Upper lobe of left lung (tissue), 6 donors: Measurements from ENCODE around the gene TTLL4. TPM values are rescaled to one million over a fixed set of nuclear protein-coding genes. Genes with fewer than 3 reads are reported as not detected.

Experiments used
- ATAC-seq, 2 donors: fragments of 200-7000 bp; cut with Tn5 transposase; one replicate each; pipeline ENCODE4 v1.9.1; 2022; ENCODE audit warnings: mild to moderate bottlenecking in 2 of 2, moderate library complexity in 2 of 2; ENCODE audit not compliant: low FRiP score in 2 of 2
- DNase-seq, 2 donors: peaks; one replicate each; pipeline ENCODE4 v3.0.0-alpha.2; 2019 to 2020
- H3K27ac ChIP-seq, 4 donors: fragments of 200-600 bp; sonication (generic); one replicate each; pipeline ENCODE4 v1.5.1; 2016 to 2019
- H3K27me3 ChIP-seq, 4 donors: fragments of 200-600 bp; sonication (generic); one replicate each; pipeline ENCODE4 v1.5.1; 2017 to 2019
- H3K36me3 ChIP-seq, 4 donors: fragments of 200-600 bp; sonication (generic); one replicate each; pipeline ENCODE4 v1.5.1; 2016 to 2019
- H3K4me1 ChIP-seq, 4 donors: fragments of 200-600 bp; sonication (generic); one replicate each; pipeline ENCODE4 v1.5.1; 2018 to 2019
- H3K4me3 ChIP-seq, 4 donors: fragments of 200-600 bp; sonication (generic); one replicate each; pipeline ENCODE4 v1.5.1; 2017 to 2019; ENCODE audit warnings: mild to moderate bottlenecking in 2 of 4, moderate library complexity in 1 of 4
- H3K9me3 ChIP-seq, 4 donors: fragments of 200-600 bp; sonication (generic); one replicate each; pipeline ENCODE4 v1.5.1; 2018 to 2019
- EP300 ChIP-seq, 4 donors: sonication (generic); formaldehyde crosslinking; IDR thresholded peaks; one replicate each; pipeline ENCODE4 v1.5.1; 2017; ENCODE audit warnings: antibody characterized with exemption in 4 of 4, control low read depth in 2 of 4
- POLR2A ChIP-seq, 4 donors: fragments of 450-650 bp; IDR thresholded peaks; one replicate each; pipeline ENCODE4 v1.5.1; 2016 to 2017; ENCODE audit warnings: antibody characterized with exemption in 4 of 4, mild to moderate bottlenecking in 2 of 4
- POLR2AphosphoS5 ChIP-seq, 2 donors: sonication (generic); formaldehyde crosslinking; IDR thresholded peaks; one replicate each; pipeline ENCODE4 v1.5.1; 2017; ENCODE audit warnings: antibody characterized with exemption in 2 of 2
- WGBS, 2 donors: methylation state at CpG; one replicate each; pipeline ENCODE4 v1.1.5; 2017 to 2018; 5-methylcytosine and 5-hydroxymethylcytosine counted together
- total RNA-seq, 6 donors: library from RNA; depleted of rRNA in 4 of 6; stranded (reverse); fragments of >200 nt in 4 of 6; gene quantifications; one replicate each; pipeline versions ENCODE4 v1.1.0 to v1.2.1, GENCODE V29; 2016 to 2021
- TF ChIP-seq, protein P1 (sequence below), 6 experiments: fragments of 450-650 bp in 4 of 6; fragments of 200-600 bp in 2 of 6; sonication (generic) in 2 of 6; IDR thresholded peaks; one replicate each; pipeline ENCODE4 v1.5.1; 2016 to 2019; ENCODE audit warnings: antibody characterized with exemption in 6 of 6
- donor health status: DM: no; HTN: no; CAD: no; lungs with moderate emphysema.
- donor health status: DM: no; HTN: yes; CAD: no; lungs with severe emphysema.

The TTLL4 gene
- total RNA-seq, 6 donors from 2014 or later: 21.1 to 46.1 (median 31.7) TPM

DNA sequence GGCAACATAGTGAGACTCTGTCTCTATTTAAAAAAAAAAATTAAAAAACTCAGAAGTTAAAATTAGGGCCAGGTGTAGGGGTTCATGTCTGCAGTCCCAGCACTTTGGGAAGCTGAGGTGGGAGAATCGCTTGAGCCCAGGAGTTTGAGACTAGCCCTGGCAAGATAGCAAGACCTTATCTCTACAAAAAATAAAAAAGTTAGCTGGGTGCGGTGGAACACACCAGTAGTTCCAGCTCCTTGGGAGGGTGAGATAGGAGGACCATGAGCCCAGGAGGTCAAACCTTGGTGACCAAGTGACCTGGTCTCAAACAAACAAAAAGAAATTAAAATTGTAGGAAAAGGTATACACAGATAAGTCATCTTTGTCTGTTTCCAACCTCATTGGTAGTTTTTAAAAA, 11.3 kb downstream of the TTLL4 start:
- H3K4me3 ChIP-seq: no peak overlapping the region
- H3K9me3 ChIP-seq: peaks cover 0 to 20% (median 12%) of the 10 kb centered on the region in 4 donors
- WGBS, 2 donors: 83 to 88% methylated on average over 2 of the region's 2 CpGs
- peaks cover 0 to 12% (median 3%) of the 10 kb centered on the region in 4 donors for H3K4me1 ChIP-seq
- DNase-seq: no peak
- TF ChIP-seq POLR2A (IDR thresholded peaks at IDR 0.05) (no peak), POLR2AphosphoS5 (IDR thresholded peaks at IDR 0.05) (no peak)
- no peaks in the 10 kb centered on the region for H3K27me3 ChIP-seq
- no peak overlapping the region for H3K27ac ChIP-seq
- no peaks in the 10 kb centered on the region for H3K36me3 ChIP-seq
- no peak for ATAC-seq

DNA sequence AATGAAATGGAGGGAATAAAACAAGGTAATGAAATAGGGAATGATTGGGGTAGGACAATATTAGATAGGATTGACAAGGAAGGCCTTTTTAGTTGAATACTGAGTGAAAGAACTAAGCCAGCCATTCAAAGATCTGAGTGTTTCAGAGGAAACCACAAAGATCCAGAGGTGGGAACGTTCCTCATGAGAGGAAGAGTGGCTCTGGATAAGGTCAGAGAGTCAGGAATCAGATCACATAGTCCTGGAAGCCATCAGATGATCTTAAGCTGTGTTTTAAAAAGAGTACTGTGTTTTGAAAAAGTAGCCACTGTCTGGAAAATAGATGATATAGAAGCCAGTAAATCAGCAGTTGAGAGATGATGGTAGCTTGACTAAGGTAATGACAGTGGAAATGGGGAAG, 11.8 kb downstream of the TTLL4 start:
- peaks cover 0 to 7% (median 2%) of the 10 kb centered on the region in 4 donors for H3K4me1 ChIP-seq
- DNase-seq (no peak), ATAC-seq (no peak)
- no peak overlapping the region for H3K27ac ChIP-seq
- 42 to 71% methylated on average over 1 of the region's 1 CpG for WGBS, 2 donors
- TF ChIP-seq, protein P1, sequence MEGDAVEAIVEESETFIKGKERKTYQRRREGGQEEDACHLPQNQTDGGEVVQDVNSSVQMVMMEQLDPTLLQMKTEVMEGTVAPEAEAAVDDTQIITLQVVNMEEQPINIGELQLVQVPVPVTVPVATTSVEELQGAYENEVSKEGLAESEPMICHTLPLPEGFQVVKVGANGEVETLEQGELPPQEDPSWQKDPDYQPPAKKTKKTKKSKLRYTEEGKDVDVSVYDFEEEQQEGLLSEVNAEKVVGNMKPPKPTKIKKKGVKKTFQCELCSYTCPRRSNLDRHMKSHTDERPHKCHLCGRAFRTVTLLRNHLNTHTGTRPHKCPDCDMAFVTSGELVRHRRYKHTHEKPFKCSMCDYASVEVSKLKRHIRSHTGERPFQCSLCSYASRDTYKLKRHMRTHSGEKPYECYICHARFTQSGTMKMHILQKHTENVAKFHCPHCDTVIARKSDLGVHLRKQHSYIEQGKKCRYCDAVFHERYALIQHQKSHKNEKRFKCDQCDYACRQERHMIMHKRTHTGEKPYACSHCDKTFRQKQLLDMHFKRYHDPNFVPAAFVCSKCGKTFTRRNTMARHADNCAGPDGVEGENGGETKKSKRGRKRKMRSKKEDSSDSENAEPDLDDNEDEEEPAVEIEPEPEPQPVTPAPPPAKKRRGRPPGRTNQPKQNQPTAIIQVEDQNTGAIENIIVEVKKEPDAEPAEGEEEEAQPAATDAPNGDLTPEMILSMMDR (IDR thresholded peaks at IDR 0.05): no peak
- no peak for TF ChIP-seq EP300 (IDR thresholded peaks at IDR 0.05)
- TF ChIP-seq POLR2AphosphoS5 (IDR thresholded peaks at IDR 0.05): no peak
- no peak for TF ChIP-seq POLR2A (IDR thresholded peaks at IDR 0.05)
- H3K27me3 ChIP-seq: no peaks in the 10 kb centered on the region
- peaks cover 0 to 21% (median 15%) of the 10 kb centered on the region in 4 donors for H3K9me3 ChIP-seq
- no peak overlapping the region for H3K4me3 ChIP-seq
- no peaks in the 10 kb centered on the region for H3K36me3 ChIP-seq

DNA sequence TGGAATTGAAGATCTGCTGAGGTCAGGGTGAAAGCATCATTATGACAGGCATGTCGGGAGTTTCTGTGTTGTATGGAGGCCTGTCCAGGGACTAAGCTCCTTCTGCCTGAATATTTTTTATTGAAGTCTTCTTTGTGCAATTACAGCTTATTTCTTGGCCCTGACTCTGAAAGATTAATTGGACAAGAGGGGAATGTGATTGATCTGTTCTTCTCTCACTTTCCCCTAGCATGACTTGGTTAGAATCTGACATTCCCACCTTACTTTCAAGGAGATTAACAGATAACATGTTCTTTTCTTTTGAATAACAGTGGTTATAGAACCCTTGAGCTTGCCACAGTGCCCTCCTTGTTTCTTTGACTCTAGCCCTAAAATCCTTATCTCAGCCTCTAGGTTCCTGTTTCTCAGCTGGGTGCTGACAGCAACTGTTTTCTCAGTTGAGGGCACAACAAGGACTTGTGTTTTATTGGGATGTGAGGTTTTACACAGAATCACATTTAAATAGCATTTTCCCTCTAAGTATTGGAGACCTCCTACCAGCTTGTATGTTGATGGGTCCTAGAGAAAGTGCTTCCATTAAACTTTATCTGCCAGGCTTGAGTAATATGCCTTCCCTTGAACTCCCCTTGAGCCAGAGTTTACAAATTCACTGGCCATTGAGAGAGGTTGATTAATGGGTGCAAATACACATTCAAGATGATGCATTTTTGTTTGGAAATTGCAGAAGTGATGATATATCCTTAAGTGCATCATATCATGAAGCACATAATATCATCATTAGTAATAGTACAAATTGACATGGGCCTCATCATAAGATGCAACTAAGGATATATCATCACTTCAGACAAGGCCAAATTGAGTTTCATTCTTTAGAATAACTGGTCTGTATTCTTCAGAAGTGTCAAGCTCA, 12.5 kb downstream of the TTLL4 start:
- Histone ChIP-seq H3K4me1 (peaks cover 0 to 4% (median under 1%) of the 10 kb centered on the region in 4 donors), H3K9me3 (peaks cover 0 to 26% (median 18%) of the 10 kb centered on the region in 4 donors), H3K4me3 (no peak overlapping the region), H3K27ac (no peak overlapping the region), H3K36me3 (no peaks in the 10 kb centered on the region), H3K27me3 (no peaks in the 10 kb centered on the region)
- DNase-seq (no peak), ATAC-seq (no peak)
- TF ChIP-seq POLR2AphosphoS5 (IDR thresholded peaks at IDR 0.05): no peak
- TF ChIP-seq EP300 (IDR thresholded peaks at IDR 0.05): no peak
- TF ChIP-seq, protein P1 (IDR thresholded peaks at IDR 0.05): no peak
- TF ChIP-seq POLR2A (IDR thresholded peaks at IDR 0.05): no peak
- WGBS, 2 donors: 65 to 79% methylated on average over 1 of the region's 1 CpG

DNA sequence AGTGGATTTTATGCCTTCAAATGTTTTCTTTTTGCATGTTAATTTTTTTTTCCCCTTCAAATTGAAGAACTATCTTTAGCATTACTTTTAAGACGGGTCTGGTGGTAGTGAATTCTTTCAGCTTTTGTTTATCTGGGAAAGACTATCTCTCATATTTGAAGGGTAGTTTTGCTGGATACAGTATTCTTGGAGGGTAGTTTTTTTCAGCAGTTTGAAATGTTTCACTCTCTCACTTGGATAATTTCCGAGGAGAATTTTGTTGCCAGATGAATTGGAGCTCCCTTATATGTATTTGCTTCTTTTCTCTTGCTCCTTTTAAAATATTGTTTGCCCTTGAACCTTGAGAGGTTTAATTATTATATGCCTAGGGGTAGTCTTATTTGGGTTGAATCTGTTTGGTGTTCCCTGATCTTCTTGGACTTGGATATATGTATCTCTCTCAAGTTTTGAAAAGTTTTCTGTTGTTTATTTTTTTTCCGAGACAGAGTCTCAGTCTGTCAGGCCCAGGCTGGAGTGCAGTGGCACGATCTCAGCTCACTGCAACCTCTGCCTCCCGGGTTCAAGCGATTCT, 15.5 kb downstream of the TTLL4 start:
- Histone ChIP-seq H3K4me1 (no peaks in the 10 kb centered on the region), H3K36me3 (no peaks in the 10 kb centered on the region), H3K9me3 (peaks cover 0 to 26% (median 18%) of the 10 kb centered on the region in 4 donors), H3K27me3 (no peaks in the 10 kb centered on the region), H3K4me3 (no peak overlapping the region), H3K27ac (no peak overlapping the region)
- DNase-seq: no peak
- WGBS, 2 donors: 94 to 97% methylated on average over 6 of the region's 6 CpGs
- no peak for ATAC-seq
- TF ChIP-seq EP300 (IDR thresholded peaks at IDR 0.05): no peak
- no peak for TF ChIP-seq POLR2AphosphoS5 (IDR thresholded peaks at IDR 0.05)
- TF ChIP-seq, protein P1 (IDR thresholded peaks at IDR 0.05): no peak
- TF ChIP-seq POLR2A (IDR thresholded peaks at IDR 0.05): no peak

DNA sequence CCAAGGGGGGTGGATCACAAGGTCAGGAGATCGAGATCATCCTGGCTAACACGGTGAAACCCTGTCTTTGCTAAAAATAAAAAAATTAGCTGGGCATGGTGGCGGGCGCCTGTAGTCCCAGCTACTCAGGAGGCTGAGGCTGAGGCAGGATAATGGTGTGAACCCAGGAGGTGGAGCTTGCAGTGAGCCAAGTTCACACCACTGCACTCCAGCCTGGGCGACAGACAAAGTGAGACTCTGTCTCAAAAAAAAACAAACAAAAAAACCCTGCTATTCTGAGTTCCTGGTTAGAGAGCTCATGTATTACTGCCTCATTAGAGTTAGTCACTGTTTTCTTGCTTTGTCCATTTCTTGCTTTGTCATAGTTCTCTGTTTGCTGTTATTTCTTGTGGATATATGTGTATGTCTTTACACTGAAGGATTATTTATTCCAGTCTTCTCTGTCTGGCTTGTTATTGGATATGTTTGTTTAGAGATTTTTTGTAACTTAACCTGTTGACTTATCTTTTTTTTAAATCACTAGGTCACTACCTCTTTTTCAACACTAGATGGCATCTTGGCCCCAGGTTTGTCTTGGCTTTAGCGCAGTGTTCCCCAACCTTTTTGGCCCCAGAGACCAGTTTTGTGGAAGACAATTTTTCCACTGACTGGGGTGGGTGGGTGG, 17.0 kb downstream of the TTLL4 start:
- TF ChIP-seq POLR2A (IDR thresholded peaks at IDR 0.05): no peak
- TF ChIP-seq, protein P1 (IDR thresholded peaks at IDR 0.05): peak in 5 of 6 experiments; percentile 32 to 58 (median 41)
- ATAC-seq: no peak
- 95 to 98% methylated on average over 6 of the region's 6 CpGs for WGBS, 2 donors

More for the DNA sequence above, 17.0 kb downstream of the TTLL4 start:
- peaks cover 0 to 11% (median 9%) of the 10 kb centered on the region in 4 donors for H3K4me1 ChIP-seq
- no peaks in the 10 kb centered on the region for H3K36me3 ChIP-seq
- no peak overlapping the region for H3K4me3 ChIP-seq
- H3K27ac ChIP-seq: no peak overlapping the region
- H3K27me3 ChIP-seq: no peaks in the 10 kb centered on the region
- DNase-seq: no peak
- H3K9me3 ChIP-seq: peaks cover 0 to 26% (median 18%) of the 10 kb centered on the region in 4 donors
